Right lobe of liver (tissue), 4 donors: ENCODE data around the gene KLC1.
A peak's percentile ranks its signal among the peaks of the same experiment; 100 is the strongest.

Experiments
- CTCF ChIP-seq, 4 donors: fragments of 200-600 bp in 3 of 4; fragments of 450-650 bp in 1 of 4; IDR thresholded peaks; one replicate each; pipeline versions ENCODE4 v1.5.1 to v1.8.0; 2016 to 2022; ENCODE audit warnings: antibody characterized with exemption in 4 of 4, mild to moderate bottlenecking in 2 of 4
- POLR2A ChIP-seq: fragments of 450-650 bp; IDR thresholded peaks from one replicate; pipeline ENCODE4 v1.6.1; 2017; ENCODE audit warnings: antibody characterized with exemption, mild to moderate bottlenecking
- donor health status: DM: no; HTN: no; CAD: no.
- donor health status: DM: no; HTN: no; CAD: no.
- donor health status: DM: no; HTN: yes; CAD: no.

- TF ChIP-seq CTCF (IDR thresholded peaks at IDR 0.05) (no peak), POLR2A (peak; percentile 64)
Measured at GRCh38 chr14:103628221-103628683, 759 bp upstream of the KLC1 start.
